Upper lobe of left lung (tissue), 6 donors: ENCODE results near the gene KATNB1. TPM values are rescaled to one million over a fixed set of nuclear protein-coding genes. Genes with fewer than 3 reads are reported as not detected.
A peak's percentile ranks its signal among the peaks of the same experiment; 100 is the strongest.

ENCODE experiments used
- ATAC-seq, 2 donors: fragments of 200-7000 bp; cut with Tn5 transposase; one replicate each; pipeline ENCODE4 v1.9.1; 2022; ENCODE audit warnings: mild to moderate bottlenecking in 2 of 2, moderate library complexity in 2 of 2; ENCODE audit not compliant: low FRiP score in 2 of 2
- DNase-seq, 2 donors: peaks; one replicate each; pipeline ENCODE4 v3.0.0-alpha.2; 2019 to 2020
- H3K27ac ChIP-seq, 4 donors: fragments of 200-600 bp; sonication (generic); one replicate each; pipeline ENCODE4 v1.5.1; 2016 to 2019
- H3K27me3 ChIP-seq, 4 donors: fragments of 200-600 bp; sonication (generic); one replicate each; pipeline ENCODE4 v1.5.1; 2017 to 2019
- H3K36me3 ChIP-seq, 4 donors: fragments of 200-600 bp; sonication (generic); one replicate each; pipeline ENCODE4 v1.5.1; 2016 to 2019
- H3K4me1 ChIP-seq, 4 donors: fragments of 200-600 bp; sonication (generic); one replicate each; pipeline ENCODE4 v1.5.1; 2018 to 2019
- H3K4me3 ChIP-seq, 4 donors: fragments of 200-600 bp; sonication (generic); one replicate each; pipeline ENCODE4 v1.5.1; 2017 to 2019; ENCODE audit warnings: mild to moderate bottlenecking in 2 of 4, moderate library complexity in 1 of 4
- H3K9me3 ChIP-seq, 4 donors: fragments of 200-600 bp; sonication (generic); one replicate each; pipeline ENCODE4 v1.5.1; 2018 to 2019
- EP300 ChIP-seq, 4 donors: sonication (generic); formaldehyde crosslinking; IDR thresholded peaks; one replicate each; pipeline ENCODE4 v1.5.1; 2017; ENCODE audit warnings: antibody characterized with exemption in 4 of 4, control low read depth in 2 of 4
- POLR2A ChIP-seq, 4 donors: fragments of 450-650 bp; IDR thresholded peaks; one replicate each; pipeline ENCODE4 v1.5.1; 2016 to 2017; ENCODE audit warnings: antibody characterized with exemption in 4 of 4, mild to moderate bottlenecking in 2 of 4
- POLR2AphosphoS5 ChIP-seq, 2 donors: sonication (generic); formaldehyde crosslinking; IDR thresholded peaks; one replicate each; pipeline ENCODE4 v1.5.1; 2017; ENCODE audit warnings: antibody characterized with exemption in 2 of 2
- WGBS, 2 donors: methylation state at CpG; one replicate each; pipeline ENCODE4 v1.1.5; 2017 to 2018; 5-methylcytosine and 5-hydroxymethylcytosine counted together
- total RNA-seq, 6 donors: library from RNA; depleted of rRNA in 4 of 6; stranded (reverse); fragments of >200 nt in 4 of 6; gene quantifications; one replicate each; pipeline versions ENCODE4 v1.1.0 to v1.2.1, GENCODE V29; 2016 to 2021
- TF ChIP-seq, protein P1 (sequence below), 6 experiments: fragments of 450-650 bp in 4 of 6; fragments of 200-600 bp in 2 of 6; sonication (generic) in 2 of 6; IDR thresholded peaks; one replicate each; pipeline ENCODE4 v1.5.1; 2016 to 2019; ENCODE audit warnings: antibody characterized with exemption in 6 of 6
- donor health status: DM: no; HTN: no; CAD: no; lungs with moderate emphysema.
- donor health status: DM: no; HTN: yes; CAD: no; lungs with severe emphysema.

Gene KATNB1
- total RNA-seq, 6 donors from 2014 or later: 19.6 to 26.6 (median 21.5) TPM

DNA sequence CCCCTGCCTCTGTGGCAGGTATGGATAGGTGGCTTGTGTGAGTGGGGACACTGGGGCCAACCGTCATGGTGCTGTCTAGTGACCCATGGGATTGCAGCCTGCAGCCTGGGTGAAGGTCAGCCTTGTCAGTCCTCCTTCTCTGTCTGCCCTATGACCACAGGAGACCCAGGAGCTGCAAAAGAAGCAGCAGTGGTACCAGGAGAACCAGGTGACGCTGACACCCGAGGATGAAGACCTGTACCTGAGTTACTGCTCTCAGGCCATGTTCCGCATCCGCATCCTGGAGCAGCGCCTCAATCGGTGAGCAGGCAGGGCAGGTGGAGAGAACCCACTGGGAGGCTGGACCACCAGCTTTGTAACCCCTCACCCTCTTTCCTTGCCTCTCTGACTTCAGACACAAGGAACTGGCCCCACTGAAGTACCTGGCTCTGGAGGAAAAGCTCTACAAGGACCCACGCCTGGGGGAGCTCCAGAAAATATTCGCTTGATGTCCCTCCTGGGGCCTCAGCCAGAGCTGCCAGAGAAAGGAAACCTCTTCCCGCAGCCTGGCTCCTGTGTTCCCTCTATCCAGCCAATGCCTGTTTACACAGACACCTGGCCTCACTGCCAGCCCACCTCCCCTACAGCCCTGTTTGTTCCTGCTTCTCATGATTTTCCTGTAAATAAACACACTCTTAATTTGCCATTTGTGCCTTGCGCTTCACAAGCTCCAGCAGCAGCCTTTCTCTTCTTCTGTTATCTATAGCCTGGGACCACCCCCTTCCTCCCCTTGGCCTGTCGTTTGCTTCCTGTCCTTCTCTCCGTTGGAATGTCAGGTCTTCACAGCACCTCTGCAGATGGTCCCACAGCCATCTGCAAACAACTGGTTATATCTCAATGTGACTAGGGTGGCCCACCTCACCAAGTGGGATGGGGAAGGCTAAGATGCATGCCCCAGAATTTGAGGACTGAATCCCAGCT, 4.5 kb upstream of the KATNB1 start:
- 69 to 70% methylated on average over 10 to 13 of the region's 13 CpGs for WGBS, 2 donors
- H3K27me3 ChIP-seq: no peaks in the 10 kb centered on the region
- H3K27ac ChIP-seq: no peak overlapping the region
- DNase-seq: no peak
- TF ChIP-seq, protein P1, sequence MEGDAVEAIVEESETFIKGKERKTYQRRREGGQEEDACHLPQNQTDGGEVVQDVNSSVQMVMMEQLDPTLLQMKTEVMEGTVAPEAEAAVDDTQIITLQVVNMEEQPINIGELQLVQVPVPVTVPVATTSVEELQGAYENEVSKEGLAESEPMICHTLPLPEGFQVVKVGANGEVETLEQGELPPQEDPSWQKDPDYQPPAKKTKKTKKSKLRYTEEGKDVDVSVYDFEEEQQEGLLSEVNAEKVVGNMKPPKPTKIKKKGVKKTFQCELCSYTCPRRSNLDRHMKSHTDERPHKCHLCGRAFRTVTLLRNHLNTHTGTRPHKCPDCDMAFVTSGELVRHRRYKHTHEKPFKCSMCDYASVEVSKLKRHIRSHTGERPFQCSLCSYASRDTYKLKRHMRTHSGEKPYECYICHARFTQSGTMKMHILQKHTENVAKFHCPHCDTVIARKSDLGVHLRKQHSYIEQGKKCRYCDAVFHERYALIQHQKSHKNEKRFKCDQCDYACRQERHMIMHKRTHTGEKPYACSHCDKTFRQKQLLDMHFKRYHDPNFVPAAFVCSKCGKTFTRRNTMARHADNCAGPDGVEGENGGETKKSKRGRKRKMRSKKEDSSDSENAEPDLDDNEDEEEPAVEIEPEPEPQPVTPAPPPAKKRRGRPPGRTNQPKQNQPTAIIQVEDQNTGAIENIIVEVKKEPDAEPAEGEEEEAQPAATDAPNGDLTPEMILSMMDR (IDR thresholded peaks at IDR 0.05): no peak
- TF ChIP-seq EP300 (IDR thresholded peaks at IDR 0.05) (no peak), POLR2AphosphoS5 (IDR thresholded peaks at IDR 0.05) (no peak), POLR2A (IDR thresholded peaks at IDR 0.05) (no peak)
- no peaks in the 10 kb centered on the region for H3K9me3 ChIP-seq
- no peak for ATAC-seq
- H3K4me1 ChIP-seq: peaks cover 1 to 13% (median 8%) of the 10 kb centered on the region in 4 donors
- H3K36me3 ChIP-seq: no peaks in the 10 kb centered on the region
- no peak overlapping the region for H3K4me3 ChIP-seq

DNA sequence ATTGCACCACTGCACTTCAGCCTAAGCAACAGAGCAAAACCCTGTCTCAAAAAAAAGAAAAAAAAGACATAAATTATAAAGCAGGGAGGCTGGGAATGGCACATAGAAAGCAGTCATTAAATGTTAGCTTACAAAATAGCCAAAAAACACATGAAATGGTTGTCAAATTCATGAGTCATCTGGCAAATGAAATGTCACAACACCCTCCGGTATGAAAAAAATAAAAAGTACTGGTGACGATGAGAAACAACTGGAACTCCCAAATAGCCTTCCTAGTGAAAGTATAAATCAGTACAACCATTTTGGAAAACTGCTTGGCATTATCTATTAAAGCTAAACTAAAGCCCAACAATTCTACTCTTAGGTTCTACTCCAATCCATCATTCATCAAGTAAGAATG, 3.5 kb upstream of the KATNB1 start:
- Histone ChIP-seq H3K4me3 (no peak overlapping the region), H3K4me1 (peaks cover 11 to 23% (median 18%) of the 10 kb centered on the region in 4 donors), H3K9me3 (no peaks in the 10 kb centered on the region), H3K36me3 (no peaks in the 10 kb centered on the region), H3K27ac (no peak overlapping the region), H3K27me3 (no peaks in the 10 kb centered on the region)
- 54 to 76% methylated on average over 2 of the region's 2 CpGs for WGBS, 2 donors
- DNase-seq (no peak), ATAC-seq (no peak)
- no peak for TF ChIP-seq EP300 (IDR thresholded peaks at IDR 0.05)

DNA sequence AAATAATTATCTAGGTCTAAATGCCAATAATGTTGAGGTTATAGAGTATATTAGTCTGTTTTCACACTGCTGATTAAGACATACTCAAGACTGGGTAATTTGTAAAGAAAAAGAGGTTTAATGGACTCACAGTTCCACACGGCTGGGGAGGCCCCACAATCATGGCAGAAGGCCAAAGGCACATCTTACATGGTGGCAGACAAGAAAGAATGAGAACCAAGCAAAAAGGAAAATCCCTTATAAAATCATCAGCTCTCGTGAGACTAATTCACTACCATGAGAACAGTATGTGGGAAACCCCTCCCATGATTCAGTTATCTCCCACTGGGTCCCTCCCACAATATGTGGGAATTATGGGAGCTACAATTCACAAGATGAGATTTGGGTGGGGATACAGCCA, 2.9 kb upstream of the KATNB1 start:
- no peak overlapping the region for H3K27ac ChIP-seq
- ATAC-seq: no peak

DNA sequence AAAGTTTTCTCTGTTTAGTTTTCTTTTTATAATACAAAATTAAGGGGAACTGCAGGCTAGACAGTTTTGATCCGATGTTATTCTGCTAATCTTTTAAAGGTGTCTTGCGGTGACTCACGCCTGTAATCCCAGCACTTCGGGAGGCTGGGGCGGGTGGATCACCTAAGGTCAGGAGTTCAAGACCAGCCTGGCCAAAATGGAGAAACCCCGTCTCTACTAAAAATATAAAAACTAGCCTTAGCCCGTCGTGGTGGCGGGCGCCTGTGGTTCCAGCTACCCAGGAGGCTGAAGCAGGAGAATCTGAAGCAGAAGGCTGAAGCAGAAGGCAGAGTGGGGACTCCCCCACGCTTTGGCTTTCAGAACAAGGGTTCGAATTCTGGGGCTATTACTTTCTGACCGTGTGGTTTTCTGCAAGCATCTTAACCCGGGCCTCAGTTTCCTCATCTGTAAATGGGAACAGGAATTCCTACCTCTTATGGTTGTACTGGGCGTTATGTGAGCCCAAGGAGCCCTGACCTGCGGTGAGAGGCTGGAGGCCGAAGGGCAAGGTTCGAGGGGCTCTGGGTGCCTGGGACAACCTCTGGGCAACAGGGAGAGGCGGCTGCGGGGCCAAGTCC, 1.2 kb upstream of the KATNB1 start:
- WGBS, 2 donors: 50 to 80% methylated on average over 12 to 20 of the region's 20 CpGs
- peaks cover 13 to 25% (median 20%) of the 10 kb centered on the region in 4 donors for H3K4me1 ChIP-seq
- no peaks in the 10 kb centered on the region for H3K36me3 ChIP-seq
- TF ChIP-seq POLR2AphosphoS5 (IDR thresholded peaks at IDR 0.05): no peak
- TF ChIP-seq POLR2A (IDR thresholded peaks at IDR 0.05): no peak
- TF ChIP-seq, protein P1 (IDR thresholded peaks at IDR 0.05): no peak
- TF ChIP-seq EP300 (IDR thresholded peaks at IDR 0.05): no peak
- H3K27ac ChIP-seq: peak overlapping the region; percentile 83 to 91 (median 89)
- no peaks in the 10 kb centered on the region for H3K27me3 ChIP-seq
- ATAC-seq (no peak), DNase-seq (no peak)
- no peaks in the 10 kb centered on the region for H3K9me3 ChIP-seq
- H3K4me3 ChIP-seq: peak overlapping the region; percentile 68 to 97 (median 76)

More for the DNA sequence above, 2.9 kb upstream of the KATNB1 start:
- TF ChIP-seq POLR2AphosphoS5 (IDR thresholded peaks at IDR 0.05) (no peak), POLR2A (IDR thresholded peaks at IDR 0.05) (no peak), EP300 (IDR thresholded peaks at IDR 0.05) (no peak)
- TF ChIP-seq, protein P1 (IDR thresholded peaks at IDR 0.05): no peak
- no peak overlapping the region for H3K4me3 ChIP-seq
- H3K4me1 ChIP-seq: peaks cover 13 to 25% (median 20%) of the 10 kb centered on the region in 4 donors
- H3K9me3 ChIP-seq: no peaks in the 10 kb centered on the region
- DNase-seq: no peak
- no peaks in the 10 kb centered on the region for H3K36me3 ChIP-seq
- no peaks in the 10 kb centered on the region for H3K27me3 ChIP-seq
- WGBS, 2 donors: 78% methylated on average over 2 of the region's 2 CpGs
